ENCODE results near the gene TENT4A.

DNA sequence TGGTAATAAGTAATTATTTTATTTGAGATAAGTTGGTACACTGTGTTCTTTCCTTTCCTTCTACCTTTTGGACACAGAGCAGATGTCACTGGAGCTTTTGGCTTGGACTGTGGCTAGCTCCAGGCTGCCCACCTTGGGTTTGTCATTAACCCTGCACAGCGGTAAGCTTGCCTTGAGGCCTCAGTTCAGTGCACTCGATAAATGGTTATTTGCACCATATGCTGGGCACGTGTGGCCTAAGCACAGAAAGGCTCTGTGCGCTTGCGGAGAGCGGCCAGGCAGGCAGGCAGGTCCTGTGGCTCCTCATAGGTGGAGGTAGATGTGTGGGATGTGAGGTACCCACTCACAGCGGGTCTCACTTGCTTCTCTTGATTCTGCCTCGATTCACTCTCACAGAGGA is 30.0 kb upstream of the TENT4A start:
- TF ChIP-seq CTCF (IDR thresholded peaks at IDR 0.05) (no peak), POLR2A (IDR thresholded peaks at IDR 0.05) (no peak), EP300 (IDR thresholded peaks at IDR 0.05; ENCODE audit: low read depth) (no peak), POLR2AphosphoS5 (IDR thresholded peaks at IDR 0.05) (no peak)
